GM12878 (cell line): ENCODE measurements around the gene SUGCT.

Experiments
- CBX3 ChIP-seq: fragments of 200-600 bp; sonication (generic); IDR thresholded peaks from 2 replicates; pipeline ENCODE4 v1.6.1; 2016; ENCODE audit warnings: low read depth, borderline replicate concordance
- CEBPB ChIP-seq, 2 experiments: fragments of 150-350 bp in 1 of 2; IDR thresholded peaks; 2 replicates each; pipeline ENCODE4 v1.6.1; 2012 to 2014; ENCODE audit warnings: low read depth in 2 of 2, low read length in 2 of 2, borderline replicate concordance in 1 of 2, inconsistent platforms in 1 of 2
- CREB1 ChIP-seq: IDR thresholded peaks from 2 replicates; pipeline ENCODE4 v1.6.1; 2012; ENCODE audit warnings: low read depth, mild to moderate bottlenecking, inconsistent platforms
- EZH2 ChIP-seq: IDR thresholded peaks from 2 replicates; pipeline ENCODE4 v1.6.1; 2012; ENCODE audit warnings: low read depth, mild to moderate bottlenecking, control low read depth, inconsistent platforms, low read length, borderline replicate concordance; ENCODE audit not compliant: control insufficient read depth
- FOS ChIP-seq: IDR thresholded peaks from 3 replicates; pipeline ENCODE4 v1.6.1; 2011; ENCODE audit warnings: borderline replicate concordance; ENCODE audit not compliant: insufficient read length; ENCODE audit errors: extremely low read depth
- HDAC2 ChIP-seq: fragments of 200-600 bp; sonication (generic); IDR thresholded peaks from 2 replicates; pipeline ENCODE4 v1.6.1; 2017
- RAD21 ChIP-seq: IDR thresholded peaks from 2 replicates; pipeline ENCODE4 v1.6.1; 2011; ENCODE audit warnings: mild to moderate bottlenecking, low read depth, low read length, moderate library complexity; ENCODE audit not compliant: insufficient read depth
- SP1 ChIP-seq: IDR thresholded peaks from one replicate; pipeline ENCODE4 v1.6.1; 2011; ENCODE audit warnings: low read depth, low read length
- STAT1 ChIP-seq: fragments of 450-650 bp; conservative IDR thresholded peaks from 2 replicates; pipeline ENCODE4 v1.6.1; 2014; ENCODE audit warnings: antibody characterized with exemption, mild to moderate bottlenecking
- SUZ12 ChIP-seq: fragments of 200-600 bp; sonication (generic); IDR thresholded peaks from one replicate; pipeline ENCODE4 v1.6.1; 2018; ENCODE audit warnings: antibody characterized with exemption, mild to moderate bottlenecking; ENCODE audit not compliant: unreplicated experiment
- TF ChIP-seq, protein P1 (sequence below), 3 experiments: IDR thresholded peaks in 2 of 3; conservative IDR thresholded peaks in 1 of 3; 2 replicates each; pipeline ENCODE4 v1.5.1; 2011; ENCODE audit warnings: low read depth in 3 of 3, low read length in 3 of 3, mild to moderate bottlenecking in 3 of 3, control low read depth in 2 of 3, moderate library complexity in 2 of 3, inconsistent platforms in 1 of 3, mixed read lengths in 1 of 3; ENCODE audit not compliant: control insufficient read depth in 2 of 3, insufficient read depth in 1 of 3; ENCODE audit errors: extremely low read depth in 1 of 3
- TF ChIP-seq, protein P2 (sequence below): IDR thresholded peaks from 2 replicates; pipeline ENCODE4 v1.6.1; 2011; ENCODE audit warnings: low read depth, mild to moderate bottlenecking, low read length, moderate library complexity, borderline replicate concordance; ENCODE audit errors: extremely low read depth

DNA sequence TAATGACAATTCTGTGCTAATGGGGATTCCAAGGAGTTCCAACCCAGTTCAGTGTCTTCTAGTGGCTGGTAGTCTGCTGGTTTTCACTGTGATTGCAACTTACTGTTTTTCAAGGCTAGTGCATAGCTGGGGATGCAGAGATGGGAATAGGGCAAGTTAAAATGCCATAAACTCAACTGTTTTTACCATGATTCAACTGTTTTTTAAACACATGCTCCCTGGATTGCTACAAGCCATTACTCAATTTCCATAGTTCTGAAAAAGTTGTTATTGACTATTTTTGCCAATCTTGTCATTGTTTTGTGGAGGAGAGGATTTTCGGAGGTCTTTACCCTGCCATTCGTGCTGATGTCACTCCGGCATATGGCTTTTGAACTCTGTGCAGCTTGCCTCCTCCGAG lies 245.3 kb downstream of the SUGCT start:
- TF ChIP-seq FOS: no peak
- TF ChIP-seq SP1: no peak
- TF ChIP-seq, protein P1, sequence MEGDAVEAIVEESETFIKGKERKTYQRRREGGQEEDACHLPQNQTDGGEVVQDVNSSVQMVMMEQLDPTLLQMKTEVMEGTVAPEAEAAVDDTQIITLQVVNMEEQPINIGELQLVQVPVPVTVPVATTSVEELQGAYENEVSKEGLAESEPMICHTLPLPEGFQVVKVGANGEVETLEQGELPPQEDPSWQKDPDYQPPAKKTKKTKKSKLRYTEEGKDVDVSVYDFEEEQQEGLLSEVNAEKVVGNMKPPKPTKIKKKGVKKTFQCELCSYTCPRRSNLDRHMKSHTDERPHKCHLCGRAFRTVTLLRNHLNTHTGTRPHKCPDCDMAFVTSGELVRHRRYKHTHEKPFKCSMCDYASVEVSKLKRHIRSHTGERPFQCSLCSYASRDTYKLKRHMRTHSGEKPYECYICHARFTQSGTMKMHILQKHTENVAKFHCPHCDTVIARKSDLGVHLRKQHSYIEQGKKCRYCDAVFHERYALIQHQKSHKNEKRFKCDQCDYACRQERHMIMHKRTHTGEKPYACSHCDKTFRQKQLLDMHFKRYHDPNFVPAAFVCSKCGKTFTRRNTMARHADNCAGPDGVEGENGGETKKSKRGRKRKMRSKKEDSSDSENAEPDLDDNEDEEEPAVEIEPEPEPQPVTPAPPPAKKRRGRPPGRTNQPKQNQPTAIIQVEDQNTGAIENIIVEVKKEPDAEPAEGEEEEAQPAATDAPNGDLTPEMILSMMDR (IDR thresholded peaks at IDR 0.05 in 2 of 3, conservative IDR thresholded peaks at IDR 0.05 in 1 of 3; ENCODE audit: control insufficient read depth in 2 of 3, extremely low read depth in 1 of 3, insufficient read depth in 1 of 3, low read depth in 3 of 3, low read length in 3 of 3): no peak
- TF ChIP-seq CEBPB (IDR thresholded peaks at IDR 0.05; ENCODE audit: borderline replicate concordance in 1 of 2, low read depth in 2 of 2, low read length in 2 of 2): no peak
- TF ChIP-seq CBX3: no peak
- TF ChIP-seq EZH2: no peak
- TF ChIP-seq HDAC2: no peak
- TF ChIP-seq, protein P2, sequence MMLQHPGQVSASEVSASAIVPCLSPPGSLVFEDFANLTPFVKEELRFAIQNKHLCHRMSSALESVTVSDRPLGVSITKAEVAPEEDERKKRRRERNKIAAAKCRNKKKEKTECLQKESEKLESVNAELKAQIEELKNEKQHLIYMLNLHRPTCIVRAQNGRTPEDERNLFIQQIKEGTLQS: no peak
- no peak for TF ChIP-seq CREB1
- TF ChIP-seq STAT1: no peak
- no peak for TF ChIP-seq SUZ12
- no peak for TF ChIP-seq RAD21
